ENCODE measurements around the gene SLC38A5.

Gene SLC38A5

GRCh38 chrX:48508400-48509244 lies 38.6 kb upstream of the SLC38A5 start, which contains the start of gene PORCN:
Gene PORCN (plus strand): TSS chrX:48508992. CDS start chrX:48509821, 829 bp downstream.
- ChIA-PET POLR2A (ENCODE audit: low non-redundant PET) (no interaction called here), CTCF (no interaction called here)
- peak within 1 kb of the TSS; percentile 80 for H3K27ac ChIP-seq
- peak; percentile 77 for DNase-seq (ENCODE audit: low spot score)
- TF ChIP-seq CTCF (conservative IDR thresholded peaks at IDR 0.05; ENCODE audit: low read depth): no peak

- TF ChIP-seq CTCF (conservative IDR thresholded peaks at IDR 0.05; ENCODE audit: low read depth): no peak
- H3K27ac ChIP-seq: no peak overlapping the region; the same call in 1 of the 2 replicates
- ChIA-PET POLR2A (ENCODE audit: low non-redundant PET) (no interaction called here), CTCF (interaction anchor here (0.6 to 0.8 kb wide), 2 partner anchors 14 to 45 kb away, joined by 3 to 4 read pairs; no protein-coding TSS in a partner anchor)
- DNase-seq (ENCODE audit: low spot score): no peak
Measured at GRCh38 chrX:48507246-48507645, 37.2 kb upstream of the SLC38A5 start.

GRCh38 chrX:48505481-48505880 lies 35.4 kb upstream of the SLC38A5 start:
- TF ChIP-seq CTCF (conservative IDR thresholded peaks at IDR 0.05; ENCODE audit: low read depth): no peak
- no peak overlapping the region for H3K27ac ChIP-seq
- ChIA-PET POLR2A (ENCODE audit: low non-redundant PET) (no interaction called here), CTCF (no interaction called here)
- DNase-seq (ENCODE audit: low spot score): no peak

- no peak for TF ChIP-seq CTCF (conservative IDR thresholded peaks at IDR 0.05; ENCODE audit: low read depth)
- no peak for DNase-seq (ENCODE audit: low spot score)
- no peak overlapping the region for H3K27ac ChIP-seq
- ChIA-PET POLR2A (ENCODE audit: low non-redundant PET) (no interaction called here), CTCF (interaction anchor here (0.6 kb wide), 1 partner anchor 40 kb away, joined by 3 read pairs; no protein-coding TSS in a partner anchor)
Measured at GRCh38 chrX:48504261-48504660, 34.2 kb upstream of the SLC38A5 start.

- no peak for DNase-seq (ENCODE audit: low spot score)
- CTCF ChIA-PET: interaction anchor here (0.6 kb wide), 1 partner anchor 24 kb away, joined by 5 read pairs; no protein-coding TSS in a partner anchor
- TF ChIP-seq CTCF (conservative IDR thresholded peaks at IDR 0.05; ENCODE audit: low read depth): no peak
- POLR2A ChIA-PET (ENCODE audit: low non-redundant PET): no interaction called here
- H3K27ac ChIP-seq: peak overlapping the region; percentile 66
Measured at GRCh38 chrX:48498374-48498809, 28.3 kb upstream of the SLC38A5 start.

GRCh38 chrX:48497871-48498270 lies 27.8 kb upstream of the SLC38A5 start:
- H3K27ac ChIP-seq: peak overlapping the region; percentile 66
- no peak for DNase-seq (ENCODE audit: low spot score)
- ChIA-PET POLR2A (ENCODE audit: low non-redundant PET) (no interaction called here), CTCF (no interaction called here)
- TF ChIP-seq CTCF (conservative IDR thresholded peaks at IDR 0.05; ENCODE audit: low read depth): no peak

Measured in RWPE1 (cell line).